ENCODE measurements around the gene THSD7B.

THSD7B gene

DNA sequence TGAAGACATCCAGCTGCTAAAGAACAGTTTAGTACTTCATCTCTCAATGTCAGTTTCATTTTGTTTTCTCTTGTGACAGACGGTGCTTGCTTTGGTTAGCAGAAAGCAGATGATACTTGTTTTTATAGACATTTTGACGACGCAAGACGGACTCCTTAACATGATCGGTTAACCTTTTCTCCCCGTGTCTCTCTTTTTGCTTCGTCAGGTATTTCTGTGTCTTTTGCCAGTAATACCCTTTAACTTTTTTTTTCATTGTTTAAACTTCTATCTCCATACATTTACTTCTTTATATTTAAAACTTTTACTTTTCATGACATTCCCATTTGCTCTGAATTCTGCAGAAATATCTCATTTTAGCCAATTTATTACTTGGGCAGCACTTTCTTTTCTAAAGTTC lies 57.9 kb downstream of the THSD7B start:
- DNase-seq (ENCODE audit: low spot score): no peak

- DNase-seq (ENCODE audit: low spot score): no peak
Measured at GRCh38 chr2:136828162-136828561, 62.8 kb downstream of the THSD7B start.

- DNase-seq (ENCODE audit: low spot score): no peak
Measured at GRCh38 chr2:136828774-136829173, 63.4 kb downstream of the THSD7B start.

DNA sequence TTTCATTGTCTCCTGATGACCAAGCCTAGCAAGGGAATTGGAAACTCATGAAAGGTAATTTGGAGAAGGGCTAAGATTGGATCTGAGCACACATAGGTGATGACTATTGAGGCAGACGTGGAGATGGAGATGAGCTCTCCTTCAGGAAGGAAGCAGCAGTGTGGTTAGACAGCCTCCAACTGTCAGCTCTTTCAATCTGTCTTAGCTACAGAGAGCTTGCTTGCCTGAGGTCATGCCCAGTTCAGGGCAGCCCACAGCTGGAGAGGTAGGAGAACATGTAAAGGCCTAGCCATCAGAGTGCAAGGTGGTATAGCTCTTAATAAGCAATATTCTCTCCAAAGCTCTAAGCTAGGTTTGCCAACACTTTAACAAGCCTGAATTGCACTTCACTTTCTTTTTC lies 79.2 kb downstream of the THSD7B start:
- DNase-seq (ENCODE audit: low spot score): no peak

DNA sequence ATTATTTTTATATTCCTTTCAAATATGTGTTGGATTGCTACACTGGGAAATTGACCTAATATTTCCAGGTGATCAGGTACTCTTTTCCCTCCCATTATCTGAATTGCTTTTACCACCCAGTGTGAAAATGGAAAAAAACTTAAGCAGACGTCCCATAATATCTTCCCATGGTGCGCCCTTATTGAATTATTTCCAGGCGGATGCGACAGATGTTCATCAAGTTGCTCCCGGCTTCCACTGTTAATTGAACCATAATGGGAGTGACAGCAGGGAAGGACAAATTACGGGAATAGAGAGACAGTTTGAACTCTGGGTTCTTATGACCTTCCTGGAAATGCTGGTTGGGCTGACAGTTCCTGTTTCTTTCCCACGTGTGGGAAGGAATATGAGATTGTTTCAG lies 93.3 kb downstream of the THSD7B start:
- DNase-seq (ENCODE audit: low spot score): no peak

DNA sequence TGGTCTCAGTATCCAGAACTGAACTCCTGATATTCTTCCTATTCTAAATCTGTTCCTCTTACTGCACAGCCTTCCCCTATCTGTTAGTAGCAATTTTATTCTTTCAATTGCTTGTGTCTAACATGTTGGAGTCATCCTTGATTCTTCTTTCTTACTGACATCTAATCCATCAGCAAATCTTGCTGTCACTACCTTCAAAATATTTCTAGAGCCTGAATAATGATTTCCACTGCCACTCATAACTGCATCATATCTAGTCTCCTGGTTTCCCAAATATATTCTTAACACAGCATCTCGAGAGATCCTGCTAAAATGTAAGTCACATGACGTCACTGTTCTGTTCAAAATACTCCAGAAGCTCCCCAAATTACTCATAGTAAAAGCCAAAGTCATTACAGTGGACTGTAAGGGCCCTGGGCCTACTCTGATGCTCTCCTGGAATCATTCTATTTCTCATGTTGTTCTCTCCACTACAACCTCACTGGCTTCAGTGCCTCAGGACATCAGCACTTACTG lies 95.2 kb downstream of the THSD7B start:
- no peak for DNase-seq (ENCODE audit: low spot score)

GRCh38 chr2:136863468-136863867 lies 98.1 kb downstream of the THSD7B start:
- DNase-seq (ENCODE audit: low spot score): no peak

DNA sequence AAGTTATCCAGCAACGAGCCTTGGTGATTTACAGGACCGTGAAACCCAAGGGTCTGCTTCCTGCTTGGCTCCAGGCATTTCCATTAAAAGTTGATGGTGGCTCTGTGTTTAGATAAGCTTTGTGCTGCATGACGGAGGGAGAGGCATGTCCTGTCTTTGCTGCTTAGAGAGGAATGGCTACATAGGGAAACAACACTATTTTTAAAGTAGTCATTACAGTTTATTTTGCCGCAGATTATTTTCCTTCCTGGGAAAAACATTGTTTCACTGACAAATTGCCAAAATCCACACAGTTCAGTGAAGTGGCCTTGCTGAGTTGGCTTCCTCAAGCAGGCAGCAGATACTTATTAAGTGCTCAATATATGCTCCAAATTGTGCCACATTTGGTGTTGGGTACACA lies 98.5 kb downstream of the THSD7B start:
- DNase-seq (ENCODE audit: low spot score): no peak

- no peak for DNase-seq (ENCODE audit: low spot score)
Measured at GRCh38 chr2:136871424-136871823, 106.1 kb downstream of the THSD7B start.

GRCh38 chr2:136874258-136874657 lies 108.9 kb downstream of the THSD7B start:
- DNase-seq (ENCODE audit: low spot score): peak; percentile 4

GRCh38 chr2:136891100-136891499 lies 125.8 kb downstream of the THSD7B start:
- no peak for DNase-seq (ENCODE audit: low spot score)

DNA sequence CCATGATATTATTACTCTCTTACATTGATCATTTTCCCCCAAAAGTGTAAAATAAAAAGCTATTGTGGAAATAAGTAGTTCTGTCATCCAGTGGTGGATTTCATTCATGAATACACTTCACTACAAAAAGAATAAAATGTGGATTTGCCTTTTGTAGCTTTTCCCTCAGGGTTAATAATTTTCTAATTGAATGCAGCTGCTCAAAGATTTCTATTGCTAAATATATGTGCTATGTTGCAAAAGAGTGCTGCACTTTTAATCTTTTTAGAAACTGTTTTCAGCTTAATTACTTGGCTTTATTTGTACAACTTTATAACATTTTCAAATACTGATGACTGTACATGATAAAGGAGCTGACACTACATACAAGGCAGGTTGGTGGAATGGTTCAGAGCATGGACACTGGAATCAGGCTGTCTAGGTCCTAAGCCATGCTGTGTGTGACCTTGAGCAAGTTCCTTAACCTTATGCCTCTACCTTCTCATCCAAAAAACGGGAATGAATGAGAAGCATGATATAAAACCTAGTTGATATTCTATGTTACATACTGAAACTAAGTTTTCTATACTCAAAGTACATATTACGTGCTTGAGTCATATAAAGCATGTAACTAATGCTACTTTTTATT lies 128.8 kb downstream of the THSD7B start:
- no peak for DNase-seq (ENCODE audit: low spot score)

DNA sequence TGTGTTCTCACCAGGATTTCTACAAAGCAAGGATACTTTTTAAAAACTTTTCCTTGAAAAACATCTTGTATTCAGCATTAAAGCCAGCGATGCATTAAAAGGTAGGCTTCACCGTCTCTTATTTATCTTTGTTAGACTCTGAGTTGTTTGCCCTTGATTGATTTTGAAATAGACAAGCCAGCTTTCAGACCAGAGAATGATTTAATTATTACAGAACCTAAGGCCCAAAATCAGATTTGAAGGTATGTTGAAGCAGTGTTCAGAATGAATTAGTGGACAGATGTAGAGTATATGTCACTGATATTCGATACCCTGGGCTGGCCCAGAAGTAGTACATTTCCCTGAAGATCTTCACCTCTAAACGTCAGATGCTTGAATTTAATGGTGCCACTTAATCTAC lies 136.4 kb downstream of the THSD7B start:
- DNase-seq (ENCODE audit: low spot score): no peak

- DNase-seq (ENCODE audit: low spot score): no peak
Measured at GRCh38 chr2:136905779-136906178, 140.4 kb downstream of the THSD7B start.

GRCh38 chr2:136909777-136910176 lies 144.4 kb downstream of the THSD7B start:
- DNase-seq (ENCODE audit: low spot score): no peak

DNA sequence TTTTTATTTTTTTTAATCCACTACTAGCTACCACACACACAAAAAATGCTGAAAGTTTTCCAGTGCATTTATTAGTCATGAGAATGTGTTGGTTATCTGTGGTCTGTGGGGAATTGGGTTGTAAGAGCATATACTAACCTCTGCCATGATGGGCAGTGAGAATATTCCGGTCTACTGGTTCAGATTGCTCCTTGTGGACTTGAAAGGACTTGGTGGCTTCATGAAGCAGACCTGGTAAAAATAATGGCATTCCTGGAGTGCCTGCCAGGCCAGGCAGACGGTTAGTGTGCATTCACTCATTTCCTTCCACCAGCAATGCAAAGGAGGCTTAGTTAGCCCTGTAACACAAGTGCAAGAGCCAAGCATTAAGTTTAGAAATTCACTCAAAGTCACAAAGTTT lies 150.8 kb downstream of the THSD7B start:
- no peak for DNase-seq (ENCODE audit: low spot score)

GRCh38 chr2:136917411-136917881 lies 152.1 kb downstream of the THSD7B start:
- no peak for DNase-seq (ENCODE audit: low spot score)

- DNase-seq (ENCODE audit: low spot score): no peak
Measured at GRCh38 chr2:136919682-136920081, 154.3 kb downstream of the THSD7B start.

DNA sequence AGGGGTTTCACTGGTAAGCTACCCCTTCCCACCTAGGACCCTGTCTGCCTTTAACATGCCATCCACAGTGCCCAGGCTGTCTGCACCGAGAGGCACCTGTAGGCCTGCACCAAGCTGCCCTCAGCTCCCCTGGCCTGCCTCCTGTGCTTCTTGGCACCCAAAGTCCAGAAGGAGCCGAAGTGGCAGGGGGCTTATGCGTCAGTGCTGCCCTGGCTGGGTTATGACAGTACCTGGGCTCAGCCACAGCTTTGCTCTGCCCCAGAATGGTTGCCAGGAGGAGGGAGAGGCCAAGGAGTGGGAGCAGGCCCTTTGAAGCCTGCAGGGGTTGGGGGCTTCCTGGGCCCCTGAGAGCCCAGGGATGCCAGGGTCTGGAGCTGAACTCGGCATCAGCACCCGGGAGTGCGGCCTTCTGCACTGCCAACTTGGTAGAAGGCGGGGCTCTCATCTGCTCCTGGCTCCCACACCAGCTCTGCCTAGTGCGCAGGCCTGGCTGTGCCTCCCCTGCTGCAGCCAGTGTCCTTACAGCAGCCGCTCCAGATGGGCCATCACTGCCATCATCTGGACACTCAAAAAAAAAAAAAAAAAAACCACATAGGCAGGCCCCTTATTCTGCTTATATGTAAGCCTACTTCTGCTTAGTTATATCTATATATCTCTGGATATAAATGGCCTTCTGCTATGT lies 155.4 kb downstream of the THSD7B start:
- no peak for DNase-seq (ENCODE audit: low spot score)

GRCh38 chr2:136927156-136927555 lies 161.8 kb downstream of the THSD7B start:
- no peak for DNase-seq (ENCODE audit: low spot score)

DNA sequence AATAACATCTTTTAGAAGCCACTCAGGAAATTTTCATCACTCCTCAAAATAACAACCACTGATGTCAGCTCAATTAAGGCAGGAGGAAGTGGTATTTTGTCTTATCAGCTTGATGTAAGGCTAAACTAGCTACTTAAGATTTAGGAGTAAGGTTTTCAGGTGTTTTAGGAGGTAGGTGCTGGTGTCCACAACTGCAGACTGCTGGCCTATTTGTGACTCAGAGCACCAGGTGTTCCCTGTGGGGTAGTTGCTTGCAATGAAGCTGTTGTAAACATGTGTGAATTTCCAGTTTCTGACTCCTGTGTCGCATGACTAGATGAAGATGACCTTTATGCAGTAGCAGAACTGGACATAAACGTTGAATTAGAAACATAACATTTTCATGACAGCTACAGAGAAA lies 164.2 kb downstream of the THSD7B start:
- DNase-seq (ENCODE audit: low spot score): no peak

DNA sequence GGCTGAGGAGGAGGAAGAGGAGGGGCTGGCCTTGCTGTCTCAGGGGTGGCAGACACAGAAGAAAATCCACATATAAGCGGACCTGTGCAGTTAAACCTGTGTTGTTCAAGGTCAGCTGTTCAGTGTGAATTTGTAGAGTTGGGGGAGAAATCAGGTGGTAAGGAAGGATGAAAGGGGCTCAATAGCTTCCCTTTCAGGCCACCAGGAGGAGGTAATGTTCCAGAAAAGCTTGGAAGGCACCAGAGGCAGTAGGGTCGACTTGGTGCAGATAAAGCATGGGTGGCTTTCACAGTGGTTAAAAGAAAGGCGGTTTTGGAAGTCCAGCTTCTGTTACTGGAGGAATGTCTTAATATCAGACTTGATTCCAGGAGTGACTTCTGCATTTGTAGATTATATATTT lies 167.4 kb downstream of the THSD7B start:
- DNase-seq (ENCODE audit: low spot score): no peak

DNA sequence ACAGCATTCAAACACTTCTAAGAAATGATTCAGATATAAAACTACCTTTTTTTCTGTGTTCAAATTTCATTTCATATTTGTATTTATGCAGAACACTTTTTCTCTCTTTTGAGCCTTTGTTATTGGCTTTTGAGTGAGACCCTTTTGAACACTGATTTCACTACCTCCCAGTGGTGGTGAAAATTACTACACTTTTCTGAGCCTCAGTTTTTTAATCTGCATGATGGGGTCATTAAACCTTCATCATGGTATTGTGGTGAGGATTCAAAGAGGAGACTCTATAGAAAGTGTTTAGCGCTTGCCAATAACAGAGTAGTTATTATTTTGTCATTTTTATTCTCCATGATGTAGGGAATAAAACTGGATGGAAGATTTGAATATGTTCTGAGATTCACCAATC lies 169.8 kb downstream of the THSD7B start:
- no peak for DNase-seq (ENCODE audit: low spot score)

DNA sequence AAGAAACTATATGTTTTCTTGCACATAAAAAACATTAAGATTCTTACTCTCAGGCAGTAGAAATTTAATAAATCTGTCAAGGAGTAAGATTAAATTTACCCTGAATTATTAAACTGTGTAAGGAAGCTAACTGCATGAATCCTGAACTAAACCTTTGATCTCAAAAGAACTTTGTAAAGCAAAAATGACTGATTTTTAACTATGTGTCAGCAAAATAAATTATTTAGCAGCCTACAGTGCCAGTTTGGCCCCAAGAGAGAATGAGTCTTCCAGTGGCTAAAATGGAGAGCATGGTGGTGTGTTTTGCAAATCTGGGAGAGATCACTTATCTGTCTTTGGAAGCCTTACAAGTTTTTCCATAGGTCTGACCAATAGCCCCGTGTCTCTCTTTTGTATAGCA lies 190.7 kb downstream of the THSD7B start:
- DNase-seq (ENCODE audit: low spot score): no peak
